NCI-H82 treated with DMSO at 0.1 percent for 48 hours (cell line): ENCODE data around the gene EPN1.
"Not testable (repeated sequence)": the region's sequence is repeated elsewhere in the genome, so short reads cannot be mapped to it uniquely, and the experiment has no call there.

Experiments used
- DNase-seq: peaks from one replicate; lab custom pipeline; 2025; ENCODE audit not compliant: unreplicated experiment; lab: John Stamatoyannopoulos, UW

Gene EPN1

GRCh38 chr19:55717879-55718711 lies 43.1 kb downstream of the EPN1 start:
- DNase-seq, result not testable (repeated sequence)

GRCh38 chr19:55720214-55720746 lies 45.3 kb downstream of the EPN1 start:
- no peak for DNase-seq

GRCh38 chr19:55720801-55721200 lies 45.8 kb downstream of the EPN1 start:
- DNase-seq, result no peak

- no peak for DNase-seq
These were observed 48.5 kb downstream of the EPN1 start for GRCh38 chr19:55723491-55723890.

GRCh38 chr19:55730378-55730777 lies 55.4 kb downstream of the EPN1 start:
- not testable (repeated sequence) for DNase-seq

GRCh38 chr19:55738302-55738701 lies 63.3 kb downstream of the EPN1 start, which contains the start of gene NLRP9:
Gene NLRP9, minus strand, starts transcription at chr19:55738402. Its CDS starts 28 bp downstream, at chr19:55738374.
- DNase-seq, result no peak

- DNase-seq, result no peak
These were observed 75.7 kb downstream of the EPN1 start for GRCh38 chr19:55750715-55751114.

- no peak for DNase-seq
These were observed 78.4 kb downstream of the EPN1 start for GRCh38 chr19:55753401-55753800.

GRCh38 chr19:55756808-55757207 lies 81.8 kb downstream of the EPN1 start:
- DNase-seq, result not testable (repeated sequence)

- not testable (repeated sequence) for DNase-seq
These were observed 83.8 kb downstream of the EPN1 start, which contains the start of gene RFPL4A for GRCh38 chr19:55758797-55759196. Gene RFPL4A, plus strand, starts transcription at chr19:55759097. Its CDS starts 2,704 bp downstream, at chr19:55761801.
